Measurements from ENCODE around the gene MUC15. TPM values are rescaled to one million over a fixed set of nuclear protein-coding genes. Genes with fewer than 3 reads are reported as not detected.
A peak's percentile ranks its signal among the peaks of the same experiment; 100 is the strongest.
"Not testable (repeated sequence)": the region's sequence is repeated elsewhere in the genome, so short reads cannot be mapped to it uniquely, and the experiment has no call there.

The MUC15 gene
- total and polyA plus RNA-seq, 10 of the 15 experiments (the other 5 are each of a cell fraction or from before 2014, with no cell fraction given): 0.03 to 0.86 (median 0.09) TPM; not detected in 6

DNA sequence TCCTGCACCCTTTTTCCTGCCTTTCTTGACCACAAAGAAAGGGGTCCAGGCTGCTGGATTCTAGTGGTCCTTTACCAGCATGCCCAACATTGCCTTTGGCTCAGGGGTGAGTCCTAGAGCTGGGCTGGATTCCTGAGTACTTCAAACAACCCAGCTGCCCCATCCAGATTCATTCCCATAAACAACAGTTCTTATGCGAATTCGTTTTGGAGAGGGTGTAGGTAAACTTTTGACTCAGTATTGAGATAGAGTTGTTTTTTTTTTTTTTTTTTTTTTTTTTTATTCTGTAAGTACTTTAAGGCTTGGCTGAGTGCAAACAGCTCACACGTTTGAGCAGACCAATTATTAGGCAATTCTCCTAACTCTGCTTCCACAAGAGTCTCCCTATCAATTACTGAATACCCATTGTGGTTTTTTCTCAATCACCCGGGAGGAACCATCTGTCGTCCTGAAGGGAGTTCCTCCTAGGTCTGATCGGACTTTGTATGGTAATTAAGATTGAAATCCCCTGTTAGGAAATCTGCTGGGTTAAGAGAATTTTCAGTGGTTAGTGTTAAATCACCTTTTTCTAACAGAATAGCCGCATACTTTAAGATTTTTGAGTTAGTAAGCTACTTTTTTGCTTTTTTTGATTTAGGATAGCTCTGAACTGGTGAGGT is 23.3 kb upstream of the MUC15 start:
- H3K27ac ChIP-seq (ENCODE audit: control insufficient read depth, insufficient read depth); POLR2A ChIA-PET; ATAC-seq; H3K4me3 ChIP-seq; in situ Hi-C loops (cut with MboI); intact Hi-C loops (cut with micrococcal nuclease; ENCODE audit: unreplicated experiment); H3K27me3 ChIP-seq (replicated peaks in 1 of 2; ENCODE audit: control insufficient read depth in 2 of 2, insufficient read depth in 2 of 2, low read length in 1 of 2); RAD21 ChIA-PET (ENCODE audit: unreplicated experiment); FAIRE-seq; H4K20me1 ChIP-seq (ENCODE audit: control insufficient read depth, insufficient read depth); H3K9ac ChIP-seq (ENCODE audit: control insufficient read depth, insufficient read depth, low read length); H3K36me3 ChIP-seq (ENCODE audit: control insufficient read depth in 2 of 2, insufficient read depth in 2 of 2, low read length in 1 of 2); H3K4me2 ChIP-seq (ENCODE audit: control insufficient read depth, insufficient read depth); H2AFZ ChIP-seq (ENCODE audit: control insufficient read depth, low read depth, low read length); H3K9me3 ChIP-seq (replicated peaks; ENCODE audit: control insufficient read depth, insufficient read depth, low read length); BruUV-seq (replicated peaks); H3K79me2 ChIP-seq (ENCODE audit: control insufficient read depth, insufficient read depth, low read length); H3K4me1 ChIP-seq (ENCODE audit: control insufficient read depth, insufficient read depth, low read length); DNase-seq (ENCODE audit: low read depth, low spot score): not testable (repeated sequence)
- WGBS (ENCODE audit: insufficient coverage, insufficient replicate concordance, low lambda C conversion rate, missing lambda C conversion rate): 36% methylated on average over 7 of the region's 7 CpGs
- SMC1A ChIA-PET (ENCODE audit: uncharacterized antibody, unreplicated experiment): interaction anchor here (0.7 to 2.2 kb wide), 7 partner anchors 8 to 67 kb away, joined by 3 to 8 read pairs (median 3); no protein-coding TSS in a partner anchor
- CTCF ChIA-PET: interaction anchor here (1.0 to 1.3 kb wide), 3 partner anchors 28 to 55 kb away, joined by 3 read pairs; no protein-coding TSS in a partner anchor
- TF ChIP-seq ZNF384 (IDR thresholded peaks at IDR 0.05; ENCODE audit: borderline replicate concordance, low read depth, low read length): peak; percentile 51; the same call in 1 of the 2 replicates

DNA sequence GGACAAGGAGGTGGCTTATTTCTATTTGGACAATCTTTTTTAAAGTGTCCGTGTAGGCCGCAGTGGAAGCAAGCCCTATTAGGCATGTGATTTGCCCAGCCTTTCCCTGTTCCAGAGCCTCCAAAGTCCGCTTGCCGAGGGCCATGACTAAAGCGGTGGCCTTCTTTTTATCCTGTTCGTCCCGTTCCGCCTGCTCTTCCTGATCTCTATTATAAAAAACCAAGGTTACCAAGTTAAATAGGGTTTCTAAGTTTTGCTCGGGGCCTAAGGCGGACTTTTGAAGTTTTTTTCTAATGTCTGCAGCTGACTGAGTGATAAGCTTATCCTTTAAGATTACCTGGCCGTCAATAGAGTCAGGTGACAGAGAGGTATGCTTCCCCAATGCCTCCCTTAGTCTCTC is 21.6 kb upstream of the MUC15 start:
- no TSS peak for BruUV-seq (replicated peaks)
- Histone ChIP-seq H3K9ac (ENCODE audit: control insufficient read depth, insufficient read depth, low read length) (no peak overlapping the region), H3K4me3 (no peak overlapping the region), H3K4me2 (ENCODE audit: control insufficient read depth, insufficient read depth) (no peak overlapping the region), H2AFZ (ENCODE audit: control insufficient read depth, low read depth, low read length) (no peak overlapping the region), H3K9me3 (replicated peaks; ENCODE audit: control insufficient read depth, insufficient read depth, low read length) (no peaks in the 10 kb centered on the region), H3K27me3 (replicated peaks in 1 of 2; ENCODE audit: control insufficient read depth in 2 of 2, insufficient read depth in 2 of 2, low read length in 1 of 2) (no peaks in the 10 kb centered on the region), H3K79me2 (ENCODE audit: control insufficient read depth, insufficient read depth, low read length) (no peaks in the 10 kb centered on the region), H3K4me1 (ENCODE audit: control insufficient read depth, insufficient read depth, low read length) (no peaks in the 10 kb centered on the region), H3K27ac (ENCODE audit: control insufficient read depth, insufficient read depth) (no peak overlapping the region), H4K20me1 (ENCODE audit: control insufficient read depth, insufficient read depth) (no peaks in the 10 kb centered on the region), H3K36me3 (ENCODE audit: control insufficient read depth in 2 of 2, insufficient read depth in 2 of 2, low read length in 1 of 2) (no peaks in the 10 kb centered on the region)
- CTCF ChIA-PET: interaction anchor here (0.6 kb wide), 1 partner anchor 12 kb away, joined by 4 read pairs; no protein-coding TSS in a partner anchor
- intact Hi-C loops (cut with micrococcal nuclease; ENCODE audit: unreplicated experiment) (no loop called here), in situ Hi-C loops (cut with MboI) (no loop called here)
- POLR2A ChIA-PET: no interaction called here
- SMC1A ChIA-PET (ENCODE audit: uncharacterized antibody, unreplicated experiment): interaction anchor here (2.2 kb wide), 1 partner anchor 13 kb away, joined by 8 read pairs; no protein-coding TSS in a partner anchor
- no peak for ATAC-seq
- RAD21 ChIA-PET (ENCODE audit: unreplicated experiment): no interaction called here
- no peak for FAIRE-seq
- no peak for DNase-seq (ENCODE audit: low read depth, low spot score)
- TF ChIP-seq RFX5 (IDR thresholded peaks at IDR 0.05; ENCODE audit: low read depth, low read length) (no peak), EGR1 (IDR thresholded peaks at IDR 0.05; ENCODE audit: borderline replicate concordance in 1 of 2, low read depth in 2 of 2, low read length in 2 of 2) (no peak), ASH2L (IDR thresholded peaks at IDR 0.05; ENCODE audit: borderline replicate concordance, low read depth) (no peak)
- TF ChIP-seq, protein P1, sequence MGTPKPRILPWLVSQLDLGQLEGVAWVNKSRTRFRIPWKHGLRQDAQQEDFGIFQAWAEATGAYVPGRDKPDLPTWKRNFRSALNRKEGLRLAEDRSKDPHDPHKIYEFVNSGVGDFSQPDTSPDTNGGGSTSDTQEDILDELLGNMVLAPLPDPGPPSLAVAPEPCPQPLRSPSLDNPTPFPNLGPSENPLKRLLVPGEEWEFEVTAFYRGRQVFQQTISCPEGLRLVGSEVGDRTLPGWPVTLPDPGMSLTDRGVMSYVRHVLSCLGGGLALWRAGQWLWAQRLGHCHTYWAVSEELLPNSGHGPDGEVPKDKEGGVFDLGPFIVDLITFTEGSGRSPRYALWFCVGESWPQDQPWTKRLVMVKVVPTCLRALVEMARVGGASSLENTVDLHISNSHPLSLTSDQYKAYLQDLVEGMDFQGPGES (IDR thresholded peaks at IDR 0.05): no peak
- whole genome bisulfite sequencing (ENCODE audit: insufficient coverage, insufficient replicate concordance, low lambda C conversion rate, missing lambda C conversion rate): 69% methylated on average over 11 of the region's 11 CpGs
